GM19351 (cell line): ENCODE measurements around the gene RASAL1.

Experiments
- ATAC-seq: cut with Tn5 transposase; IDR thresholded peaks from one replicate; pipeline ENCODE4 v1.9.1; 2021; ENCODE audit warnings: mild to moderate bottlenecking, moderate library complexity; ENCODE audit not compliant: unreplicated experiment

The RASAL1 gene

GRCh38 chr12:113061061-113061694 is 74.4 kb downstream of the RASAL1 start:
- no peak for ATAC-seq

GRCh38 chr12:113060336-113060960 is 75.1 kb downstream of the RASAL1 start:
- no peak for ATAC-seq

DNA sequence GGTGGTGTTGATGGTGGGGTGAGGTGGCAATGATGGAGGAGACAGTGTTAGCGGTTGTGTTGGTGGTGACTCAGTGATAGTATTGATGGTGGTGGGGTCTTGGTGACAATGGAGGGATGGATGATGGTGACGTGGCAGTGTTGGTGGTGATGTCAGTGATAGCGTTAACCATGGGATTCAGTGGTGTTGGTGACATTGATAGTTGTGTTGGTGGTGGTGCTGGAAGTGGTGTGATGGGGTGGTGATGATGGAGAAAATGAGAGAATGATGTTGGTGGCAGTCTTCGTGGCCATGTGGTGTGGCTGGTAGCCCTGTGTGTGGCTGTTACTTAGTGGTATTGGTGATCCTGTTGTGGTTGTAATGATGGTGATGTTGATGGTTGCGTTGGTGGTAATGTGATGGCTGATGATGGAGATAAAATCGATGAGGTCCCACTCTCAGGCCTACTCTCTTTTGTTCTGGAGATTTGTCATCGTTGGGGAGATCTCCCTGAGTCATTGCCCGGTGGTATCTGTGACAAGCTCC is 76.4 kb downstream of the RASAL1 start:
- no peak for ATAC-seq

DNA sequence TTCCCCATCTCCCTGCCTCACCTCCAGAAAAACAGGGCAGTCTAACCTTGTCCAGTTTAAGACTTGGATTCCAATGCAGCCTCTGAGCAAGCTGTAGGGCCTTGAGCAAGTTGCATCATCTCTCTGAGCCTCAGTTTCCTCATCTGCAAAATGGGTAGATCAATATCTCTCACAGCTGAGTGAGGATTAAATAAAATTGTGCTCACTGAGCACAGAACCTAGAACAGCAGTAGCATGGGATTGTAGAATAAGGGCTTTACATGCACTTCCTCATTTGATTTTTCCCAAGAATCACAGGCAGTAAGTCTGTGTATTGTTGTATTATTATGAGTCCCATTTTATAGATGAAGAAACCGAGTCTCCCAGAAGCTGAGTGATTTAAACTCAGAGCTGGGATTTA is 77.0 kb downstream of the RASAL1 start:
- no peak for ATAC-seq

DNA sequence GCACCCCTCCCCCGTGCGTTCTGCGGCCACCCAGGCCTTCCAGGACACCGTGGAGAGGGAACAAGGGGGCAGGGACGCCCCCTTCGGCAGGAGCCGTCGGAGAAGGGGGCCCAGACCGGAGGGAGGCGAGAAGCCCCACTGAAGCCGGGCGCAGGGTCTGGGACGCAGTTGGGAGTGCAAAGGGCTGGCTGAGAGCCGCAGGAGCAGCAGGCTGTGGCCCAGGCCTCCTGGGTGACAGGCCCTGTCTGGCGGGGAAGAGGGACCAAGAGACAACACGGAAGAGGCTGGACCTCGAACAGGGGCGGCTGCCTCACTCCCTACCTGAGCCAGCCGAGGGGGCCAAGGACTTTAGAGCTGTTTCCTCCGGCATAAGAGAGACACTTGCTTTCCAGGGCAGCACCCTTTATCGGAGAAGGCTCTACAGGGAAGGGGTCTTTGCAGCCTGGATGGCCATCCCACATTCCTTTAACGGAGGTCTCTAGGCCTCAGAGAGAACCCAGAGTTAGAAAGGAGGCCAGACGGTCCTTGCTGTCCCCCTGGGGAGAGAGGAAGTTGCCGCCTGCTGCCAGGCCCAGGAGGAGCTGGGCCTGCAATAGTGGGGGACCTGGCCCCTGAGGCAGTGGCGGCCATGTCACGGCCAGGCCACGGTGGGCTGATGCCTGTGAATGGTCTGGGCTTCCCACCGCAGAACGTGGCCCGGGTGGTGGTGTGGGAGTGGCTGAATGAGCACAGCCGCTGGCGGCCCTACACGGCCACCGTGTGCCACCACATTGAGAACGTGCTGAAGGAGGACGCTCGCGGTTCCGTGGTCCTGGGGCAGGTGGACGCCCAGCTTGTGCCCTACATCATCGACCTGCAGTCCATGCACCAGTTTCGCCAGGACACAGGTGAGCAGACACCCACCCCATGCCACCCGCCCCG is 77.7 kb downstream of the RASAL1 start:
- no peak for ATAC-seq

DNA sequence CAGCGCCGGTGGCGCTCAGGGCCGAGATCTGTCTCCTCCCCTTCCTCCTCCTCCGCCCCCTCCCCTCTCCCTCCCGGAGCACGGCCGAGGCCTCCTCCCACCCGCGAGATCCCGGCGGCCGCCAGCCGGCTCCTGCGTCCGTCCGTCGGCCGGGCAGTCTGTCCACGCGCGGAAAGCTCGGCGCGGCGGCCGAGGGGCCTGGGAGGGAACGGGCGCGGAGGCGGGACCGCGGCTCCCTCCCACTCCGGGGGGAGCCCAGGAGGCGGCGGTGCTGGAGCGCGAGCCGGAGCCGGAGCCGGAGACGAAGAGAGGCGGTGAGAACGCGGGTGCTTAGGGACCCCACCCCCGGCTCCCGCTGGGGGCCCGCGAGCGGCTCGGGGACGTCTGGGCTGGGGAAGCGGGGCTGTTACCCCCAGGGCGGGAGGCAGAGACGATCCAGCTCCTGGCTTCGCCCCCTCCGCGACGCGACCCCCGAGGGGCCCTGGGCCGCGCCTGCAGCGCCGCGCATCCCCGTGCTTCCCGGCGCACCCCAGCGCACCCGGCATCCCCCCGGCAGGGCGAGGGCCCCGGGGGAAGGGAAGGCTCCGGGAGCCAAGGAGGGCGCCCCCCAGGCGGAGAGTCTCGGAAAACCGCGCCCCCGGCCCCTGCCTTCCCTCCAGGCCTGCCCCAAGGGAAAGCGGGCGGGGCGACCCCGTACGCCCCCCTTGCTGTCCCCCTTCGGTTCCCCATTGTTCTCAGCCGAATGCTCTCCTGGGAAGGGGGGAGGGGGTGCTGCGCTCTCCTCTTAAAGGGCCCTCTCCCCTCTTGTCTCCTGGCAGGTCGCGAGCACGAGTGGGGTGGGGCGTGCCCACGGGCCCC is 78.7 kb downstream of the RASAL1 start, which contains the start of gene DTX1:
TSS of gene DTX1 (plus strand) at position 100 of the 858 bp plus-strand sequence. CDS start 1,463 bp downstream, outside the sequence.
- ATAC-seq, result no peak

GRCh38 chr12:113056381-113056630 is 79.3 kb downstream of the RASAL1 start:
- ATAC-seq, result no peak

GRCh38 chr12:113055594-113056380 is 79.8 kb downstream of the RASAL1 start:
- ATAC-seq, result no peak

GRCh38 chr12:113054948-113055486 is 80.5 kb downstream of the RASAL1 start:
- no peak for ATAC-seq

GRCh38 chr12:113052326-113052725 is 83.2 kb downstream of the RASAL1 start:
- ATAC-seq, result no peak

GRCh38 chr12:113051759-113052158 is 83.8 kb downstream of the RASAL1 start:
- ATAC-seq, result no peak

DNA sequence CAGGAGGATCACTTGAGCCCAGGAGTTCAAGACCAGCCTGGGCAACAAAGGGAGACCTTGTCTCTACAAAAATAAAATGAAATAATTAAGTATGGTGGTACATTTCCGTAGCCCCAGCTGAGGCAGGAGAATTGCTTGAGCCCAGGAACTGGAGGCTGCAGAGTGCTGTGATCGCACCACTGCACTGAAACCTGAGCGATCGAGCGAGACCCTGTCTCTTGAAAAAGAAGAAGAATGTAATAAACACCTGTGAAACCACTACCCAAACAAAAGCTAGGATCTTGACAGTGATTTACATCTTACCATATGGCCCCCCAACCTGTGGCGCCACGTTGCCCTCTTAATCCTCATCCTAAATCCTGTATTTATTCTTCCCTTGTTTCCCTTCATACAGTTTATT is 84.8 kb downstream of the RASAL1 start:
- no peak for ATAC-seq

DNA sequence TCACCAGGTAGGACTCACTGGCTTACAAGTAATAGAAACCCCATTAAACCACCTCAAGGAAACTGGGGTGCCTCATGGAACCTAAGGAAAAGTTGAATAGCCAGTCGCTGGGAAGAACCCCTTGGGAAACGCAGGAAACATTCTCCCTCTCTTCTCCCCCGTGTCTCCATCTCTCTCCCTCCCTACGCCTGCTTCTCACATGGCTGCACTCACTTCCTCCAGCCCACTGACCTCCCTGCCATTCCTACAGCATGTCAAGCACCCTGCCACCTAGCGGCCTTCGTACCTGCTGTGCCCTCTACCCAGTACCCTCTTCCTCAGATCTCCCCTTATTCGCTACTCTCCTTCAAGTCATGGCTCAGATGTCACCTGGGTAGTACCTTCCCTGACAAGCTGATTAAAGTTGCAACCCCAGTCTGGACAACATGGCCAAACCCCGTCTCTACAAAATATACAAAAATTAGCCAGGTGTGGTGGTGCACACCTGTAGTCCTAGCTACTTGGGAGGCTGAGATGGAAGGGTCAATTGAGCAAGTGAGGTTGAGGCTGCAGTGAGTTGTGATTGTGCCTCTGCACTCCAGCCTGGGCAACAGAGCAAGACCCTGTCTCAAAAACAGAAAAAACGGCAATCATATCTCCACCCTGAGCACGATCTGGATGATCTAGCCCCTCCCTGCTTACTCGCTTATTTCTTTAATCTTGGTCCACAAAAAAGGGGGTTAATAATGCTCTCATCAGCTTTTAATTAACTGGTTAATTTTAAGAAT is 85.4 kb downstream of the RASAL1 start:
- no peak for ATAC-seq
